Uterus (tissue), 2 donors: ENCODE results near the gene GPBAR1.

Source experiments
- CTCF ChIP-seq, 4 experiments: fragments of 200-600 bp in 2 of 4; fragments of 450-650 bp in 2 of 4; sonication (generic) in 2 of 4; IDR thresholded peaks; one replicate each; pipeline ENCODE4 v1.5.1; 2016 to 2019; ENCODE audit warnings: antibody characterized with exemption in 4 of 4, mild to moderate bottlenecking in 2 of 4, moderate library complexity in 1 of 4
- POLR2A ChIP-seq, 2 donors: fragments of 450-650 bp; IDR thresholded peaks; one replicate each; pipeline ENCODE4 v1.6.1; 2016; ENCODE audit warnings: antibody characterized with exemption in 2 of 2, mild to moderate bottlenecking in 1 of 2, moderate library complexity in 1 of 2

GRCh38 chr2:218257390-218257981 lies 3.3 kb upstream of the GPBAR1 start:
- TF ChIP-seq CTCF (IDR thresholded peaks at IDR 0.05) (peak in 1 of 4 experiments; percentile 11), POLR2A (IDR thresholded peaks at IDR 0.05) (no peak)
